ENCODE measurements around the gene ATP6V0E2.

- TF ChIP-seq CTCF (IDR thresholded peaks at IDR 0.05) = no peak
- no peak for TF ChIP-seq POLR2A (IDR thresholded peaks at IDR 0.05)
These were observed 6.2 kb downstream of the ATP6V0E2 start for GRCh38 chr7:149879766-149880637.
